Activated T-cell treated with anti-CD3 and anti-CD28 coated beads, Interleukin-2, amount 50 U/mL, for 48 hours (primary cell): Measurements from ENCODE around the gene RABIF.
"Not testable (repeated sequence)": the region's sequence is repeated elsewhere in the genome, so short reads cannot be mapped to it uniquely, and the experiment has no call there.

Experiments
- DNase-seq, 2 experiments: peaks; one replicate each; pipeline ENCODE4 v3.0.0-alpha.2; 2020

RABIF gene

DNA sequence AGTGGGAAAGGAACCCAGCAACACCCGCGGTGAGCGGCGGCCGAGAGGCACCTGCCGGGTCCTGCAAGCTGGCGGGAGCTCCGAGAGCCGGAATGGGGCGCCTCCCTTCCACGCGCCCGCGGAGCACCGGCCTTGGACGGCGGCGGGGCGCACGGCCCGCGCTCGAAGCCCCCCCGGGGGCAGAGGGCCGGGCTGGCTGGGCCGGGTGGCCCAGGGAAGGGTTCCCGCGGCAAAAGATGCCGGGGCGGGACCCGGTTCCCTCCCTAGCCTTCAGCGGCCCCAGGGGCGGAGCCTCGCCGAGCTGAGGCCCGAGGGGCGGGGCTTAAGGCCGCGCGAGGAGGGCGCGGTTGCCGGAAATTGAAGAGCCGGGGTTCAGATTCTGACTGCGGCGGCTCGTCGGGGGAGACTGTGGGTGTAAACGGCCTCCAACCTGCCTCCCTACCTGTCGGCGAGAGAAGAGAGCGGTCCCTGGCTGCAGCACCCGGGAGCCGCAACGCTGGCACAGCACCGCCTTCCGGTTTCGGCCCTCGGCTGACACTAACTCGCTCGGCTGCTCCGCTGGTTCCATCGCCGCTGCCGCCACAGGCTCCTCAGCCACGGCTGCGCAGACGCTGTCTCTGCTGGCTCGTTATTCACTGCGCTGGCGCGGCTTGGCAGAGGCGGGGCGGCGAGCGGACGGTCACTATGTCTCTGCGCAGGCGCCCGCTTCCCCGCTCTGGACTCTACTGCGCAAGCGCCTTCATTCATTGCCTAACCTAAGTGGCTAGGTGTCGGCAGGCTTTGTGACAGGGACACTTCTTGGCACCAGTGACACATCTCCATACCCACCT, at the start of gene RABIF:
RABIF (minus strand) TSS at position 619 of the 830 bp plus-strand sequence; CDS start at position 568, 51 bp downstream.
- DNase-seq: peak; percentile 97 to 98

DNA sequence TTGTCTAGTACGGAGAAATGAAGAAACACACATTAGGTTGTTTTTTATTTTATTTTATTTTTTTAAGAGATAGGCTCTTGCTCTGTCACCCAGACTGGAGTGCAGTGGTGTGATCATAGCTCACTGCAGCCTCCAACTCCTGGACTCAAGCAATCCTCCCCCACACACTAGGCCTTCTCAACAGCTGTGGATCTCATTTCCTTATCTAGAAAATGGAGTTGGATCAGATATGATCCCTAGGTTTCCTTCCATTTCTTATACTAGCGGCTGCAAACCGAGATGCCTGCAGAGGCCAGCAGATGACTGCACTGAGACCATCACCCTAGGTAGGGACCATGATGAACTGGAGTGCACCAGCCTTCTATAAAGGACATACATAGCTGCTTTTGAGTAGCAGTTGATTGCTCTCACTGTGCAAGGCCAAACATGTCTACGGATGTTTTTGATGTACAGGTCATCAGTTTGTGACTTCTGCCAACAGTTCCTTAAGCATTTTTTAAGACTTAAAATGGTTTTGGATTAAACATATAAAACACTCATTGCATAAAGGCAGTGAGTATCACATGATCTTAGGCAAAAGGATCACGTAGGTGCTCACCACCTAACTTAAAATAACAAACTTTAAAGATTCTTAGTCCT, 49.5 kb upstream of the RABIF start:
- DNase-seq: no peak

DNA sequence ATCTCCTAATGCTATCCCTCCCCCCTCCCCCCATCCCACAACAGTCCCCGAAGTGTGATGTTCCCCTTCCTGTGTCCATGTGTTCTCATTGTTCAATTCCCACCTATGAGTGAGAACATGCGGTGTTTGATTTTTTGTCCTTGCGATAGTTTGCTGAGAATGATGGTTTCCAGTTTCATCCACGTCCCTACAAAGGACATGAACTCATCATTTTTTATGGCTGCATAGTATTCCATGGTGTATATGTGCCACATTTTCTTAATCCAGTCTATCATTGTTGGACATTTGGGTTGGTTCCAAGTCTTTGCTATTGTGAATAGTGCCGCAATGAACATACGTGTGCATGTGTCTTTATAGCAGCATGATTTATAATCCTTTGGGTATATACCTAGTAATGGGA, 47.5 kb upstream of the RABIF start:
- not testable (repeated sequence) for DNase-seq

- DNase-seq: no peak
Measured at GRCh38 chr1:202935844-202936243, 46.9 kb upstream of the RABIF start.

- no peak for DNase-seq
Measured at GRCh38 chr1:202934755-202935154, 45.8 kb upstream of the RABIF start.

- no peak for DNase-seq
Measured at GRCh38 chr1:202932476-202932875, 43.5 kb upstream of the RABIF start.

DNA sequence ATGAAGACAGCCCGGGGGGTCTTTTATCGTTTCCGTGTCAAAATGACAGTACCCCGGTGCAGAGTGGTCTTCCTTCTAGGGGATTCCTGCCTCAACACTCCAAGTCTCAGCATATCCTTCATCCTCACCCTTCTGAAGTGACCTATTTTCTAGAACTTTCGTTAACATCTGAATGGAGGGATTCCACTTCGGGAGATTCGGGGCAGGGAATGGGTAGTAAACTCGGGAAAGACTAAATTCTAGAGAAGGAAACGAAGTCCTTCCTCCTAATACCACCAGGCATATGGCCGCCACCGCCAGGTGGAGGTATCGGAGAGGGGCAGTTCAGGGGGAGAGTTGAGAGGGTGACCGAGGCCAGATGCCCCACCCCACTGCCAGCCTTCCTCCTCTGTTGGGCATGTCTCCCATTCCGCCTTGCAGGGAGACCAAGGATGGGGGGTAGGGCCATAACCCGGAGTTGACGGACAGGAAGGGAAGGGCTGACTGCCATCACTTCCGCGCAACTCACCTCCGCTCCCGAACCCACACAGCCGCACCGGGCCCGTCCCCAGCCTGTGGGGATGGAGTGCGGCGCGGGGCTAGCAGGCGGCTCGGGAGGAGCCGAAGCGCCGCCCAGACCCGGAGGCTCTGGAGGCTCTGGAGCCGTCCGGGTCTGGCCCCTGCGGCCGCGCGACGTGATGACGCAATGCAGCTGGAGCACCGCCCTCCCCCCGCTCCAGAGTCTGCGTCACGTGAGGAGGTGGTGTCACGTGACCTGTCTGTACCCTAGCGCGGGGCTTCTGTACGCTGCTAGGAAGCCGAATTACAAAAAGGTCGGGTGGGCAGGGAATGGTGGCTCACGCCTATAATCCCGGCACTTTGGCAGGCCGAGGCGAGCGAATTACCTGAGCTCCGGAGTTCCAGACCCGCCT, 37.9 kb upstream of the RABIF start, which contains the start of gene KLHL12:
KLHL12 (minus strand) TSS at position 654 of the 911 bp plus-strand sequence. CDS start 2,072 bp downstream, outside the sequence.
- DNase-seq: peak; percentile 94 to 96

DNA sequence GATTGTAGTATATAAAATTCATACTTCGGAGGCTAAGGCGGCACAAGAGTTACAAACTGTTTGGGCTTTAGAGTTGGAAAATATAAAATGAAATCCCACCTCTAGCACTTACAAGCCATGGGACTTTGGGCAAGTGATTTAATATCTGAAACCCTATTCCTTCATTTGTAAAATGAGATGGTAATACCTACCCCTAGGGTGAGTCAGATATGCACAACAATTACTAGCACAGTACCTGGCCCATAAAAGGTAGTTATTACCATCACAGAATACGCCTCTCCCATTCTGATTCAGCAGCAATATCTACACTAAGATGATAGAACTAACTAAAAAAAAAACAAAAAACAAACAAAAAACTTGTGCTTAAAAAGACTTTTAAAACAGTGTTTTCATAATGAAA, 34.6 kb upstream of the RABIF start:
- DNase-seq: no peak

- no peak for DNase-seq
Measured at GRCh38 chr1:202919615-202920014, 30.7 kb upstream of the RABIF start.

DNA sequence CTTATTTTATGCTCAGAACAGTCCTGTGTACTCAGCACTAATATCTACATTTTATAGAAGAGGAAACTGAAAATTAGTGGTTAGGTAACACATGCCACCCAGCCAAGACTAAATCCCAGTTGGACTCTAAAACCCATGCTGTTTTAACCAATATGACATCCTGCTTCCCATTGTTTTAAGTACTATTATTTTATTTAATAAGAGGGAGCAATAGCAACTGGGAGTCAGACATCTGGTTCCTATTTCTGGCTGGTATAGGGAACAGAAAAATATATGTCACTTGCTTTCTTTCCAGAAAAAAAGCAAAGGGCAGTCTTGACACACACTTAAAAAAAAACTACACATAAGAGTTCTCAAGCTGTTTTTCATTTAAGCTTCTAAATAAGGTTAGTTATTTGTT, 26.2 kb upstream of the RABIF start:
- no peak for DNase-seq

- DNase-seq: not testable (repeated sequence)
Measured at GRCh38 chr1:202912476-202912875, 23.5 kb upstream of the RABIF start.

DNA sequence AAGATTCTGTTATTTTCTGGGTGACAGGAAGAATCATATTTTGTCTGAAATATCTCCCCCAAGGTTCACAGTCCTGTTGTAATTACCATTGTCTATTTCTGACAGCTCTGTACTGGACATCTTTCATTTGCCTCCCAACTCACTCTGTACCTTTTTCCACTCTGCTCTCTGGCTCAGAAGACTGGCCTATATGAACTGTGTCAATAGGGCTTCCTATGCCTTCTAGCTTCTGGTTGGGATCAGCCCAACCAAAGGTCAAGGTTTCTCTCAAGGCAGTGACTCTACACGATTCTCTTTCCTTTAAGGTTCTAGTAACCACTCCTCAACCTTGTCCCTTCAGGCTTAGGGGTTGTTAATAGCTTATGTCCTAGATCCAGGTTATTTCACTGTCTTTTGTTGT, 20.5 kb upstream of the RABIF start:
- no peak for DNase-seq

DNA sequence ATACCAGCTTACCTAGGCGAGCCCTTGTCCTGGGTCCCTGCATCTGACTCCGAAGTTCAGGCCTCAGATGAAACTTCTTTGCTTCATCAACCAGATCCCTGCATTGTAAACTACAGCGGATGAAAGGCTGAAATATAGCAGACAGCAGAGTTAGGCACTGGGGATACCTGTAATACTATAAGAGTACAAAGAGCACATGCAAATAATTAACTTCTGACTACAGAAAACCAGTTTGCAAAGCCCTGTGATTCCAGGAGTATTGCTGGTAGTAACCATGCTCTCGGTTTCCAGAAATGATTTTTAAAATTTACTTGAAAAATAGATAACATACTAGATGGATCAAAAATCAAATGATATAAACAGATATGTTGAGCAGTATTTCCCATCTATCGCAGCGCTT, 20.0 kb upstream of the RABIF start:
- DNase-seq: no peak

GRCh38 chr1:202905331-202905730, 16.4 kb upstream of the RABIF start:
- no peak for DNase-seq

- DNase-seq: not testable (repeated sequence)
Measured at GRCh38 chr1:202903808-202904207, 14.9 kb upstream of the RABIF start.

DNA sequence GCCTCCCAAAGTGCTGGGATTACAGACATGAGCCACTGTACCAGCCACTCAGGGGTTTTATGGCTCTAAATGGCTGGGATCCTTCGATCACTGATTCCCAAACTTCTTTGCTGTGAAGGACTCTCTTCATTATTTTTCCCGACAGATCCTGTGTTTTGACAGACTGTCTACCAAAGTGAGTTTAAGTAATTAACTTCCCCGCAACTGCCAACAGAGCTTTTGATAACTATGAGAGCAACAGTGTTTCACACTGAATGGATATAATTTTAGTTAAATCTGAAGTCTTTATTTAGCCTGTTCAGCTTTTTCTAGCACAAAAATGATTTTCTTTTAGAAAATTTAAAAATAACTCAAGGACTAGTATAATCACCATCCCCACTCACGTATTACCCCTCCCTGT, 12.6 kb upstream of the RABIF start:
- no peak for DNase-seq

DNA sequence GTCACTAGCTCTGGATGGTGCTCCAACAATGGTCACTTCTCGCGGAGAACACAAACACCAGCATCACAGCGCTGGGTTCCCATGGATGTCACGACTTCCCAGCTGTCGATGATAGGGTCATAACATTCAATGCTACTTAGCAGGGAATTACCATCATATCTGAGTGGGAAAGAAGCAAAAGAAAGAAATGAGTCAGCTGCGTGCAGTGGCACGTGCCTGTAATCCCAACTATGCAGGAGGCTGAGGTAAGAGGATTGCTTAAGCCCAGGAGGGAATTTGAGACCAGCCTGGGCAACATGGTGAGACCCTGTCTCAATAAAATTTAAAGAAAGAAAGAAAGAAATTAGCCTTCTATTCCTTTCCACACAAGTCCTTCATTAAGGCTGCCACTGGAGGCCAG, 3.6 kb upstream of the RABIF start:
- DNase-seq: no peak

DNA sequence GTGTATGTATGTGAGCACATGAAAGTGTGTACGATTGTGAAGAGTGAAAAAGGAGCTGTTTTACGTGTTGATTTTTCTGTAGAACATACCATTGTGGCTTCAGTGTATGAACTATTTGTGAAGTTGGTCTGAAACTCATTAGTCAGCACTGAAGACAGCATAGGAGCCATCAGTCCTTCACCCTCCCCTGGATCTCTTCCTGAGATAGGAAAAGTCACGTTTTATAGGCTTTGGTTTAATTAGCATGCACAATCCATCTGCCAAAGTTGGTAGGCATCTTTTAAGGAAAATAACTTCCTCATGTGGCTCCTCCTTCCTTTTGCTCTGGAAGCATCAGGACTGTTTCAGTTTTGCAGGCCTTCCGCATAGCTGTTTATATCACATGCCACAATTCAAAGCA, 1.4 kb upstream of the RABIF start:
- no peak for DNase-seq

- DNase-seq: no peak
Measured at GRCh38 chr1:202888221-202888530, 773 bp downstream of the RABIF start.

DNA sequence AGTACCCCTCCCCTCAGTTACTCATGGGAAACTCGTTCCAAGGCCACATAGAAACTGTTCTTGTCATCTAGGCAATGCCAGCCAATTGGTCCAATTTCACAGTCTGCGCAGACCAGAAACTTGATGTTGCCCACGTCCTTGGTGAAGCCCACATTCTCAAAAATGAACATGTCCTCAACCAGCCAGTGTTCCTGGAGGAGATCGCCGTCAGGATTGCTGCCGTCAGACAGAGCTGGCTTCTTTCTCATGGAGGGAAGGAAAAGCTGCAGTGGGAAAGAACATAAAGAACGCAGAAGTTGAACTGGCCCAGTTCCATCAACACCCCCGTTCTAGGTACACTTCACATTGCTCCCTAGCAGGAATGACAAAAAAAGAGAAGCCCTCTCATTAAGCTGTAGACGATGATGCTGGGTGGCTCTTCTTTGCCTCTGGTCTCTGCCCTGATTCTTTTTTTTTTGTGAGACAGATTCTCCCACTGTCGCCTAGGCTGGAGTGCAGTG, 7.9 kb downstream of the RABIF start:
- no peak for DNase-seq

DNA sequence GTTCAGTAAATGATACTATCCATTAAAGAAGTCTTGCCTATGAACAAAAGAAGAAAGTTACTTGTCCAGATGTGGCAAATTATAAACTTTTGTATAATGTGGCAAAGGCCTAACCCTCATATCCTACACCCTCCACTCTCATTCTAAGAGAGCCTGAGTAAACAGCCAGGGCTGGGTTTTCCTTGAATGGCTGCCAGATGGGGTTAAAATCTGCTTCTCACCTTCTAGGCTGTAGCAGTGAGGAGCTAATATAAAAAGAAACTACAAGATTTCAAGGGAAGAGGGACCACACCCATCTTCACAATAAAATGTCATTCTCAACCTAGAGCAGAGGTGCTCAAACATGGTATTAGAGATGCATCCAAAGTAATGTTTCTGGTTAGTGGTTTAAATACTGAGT, 8.9 kb downstream of the RABIF start:
- DNase-seq: no peak

GRCh38 chr1:202879128-202879527, 9.8 kb downstream of the RABIF start:
- DNase-seq: no peak

- DNase-seq: no peak
Measured at GRCh38 chr1:202873026-202873425, 15.9 kb downstream of the RABIF start.
